Measurements from ENCODE around the gene SMAD1. TPM values are rescaled to one million over a fixed set of nuclear protein-coding genes. Genes with fewer than 3 reads are reported as not detected.

Gene SMAD1
- total RNA-seq, 1 experiment from 2014 or later: 21.1 TPM

DNA sequence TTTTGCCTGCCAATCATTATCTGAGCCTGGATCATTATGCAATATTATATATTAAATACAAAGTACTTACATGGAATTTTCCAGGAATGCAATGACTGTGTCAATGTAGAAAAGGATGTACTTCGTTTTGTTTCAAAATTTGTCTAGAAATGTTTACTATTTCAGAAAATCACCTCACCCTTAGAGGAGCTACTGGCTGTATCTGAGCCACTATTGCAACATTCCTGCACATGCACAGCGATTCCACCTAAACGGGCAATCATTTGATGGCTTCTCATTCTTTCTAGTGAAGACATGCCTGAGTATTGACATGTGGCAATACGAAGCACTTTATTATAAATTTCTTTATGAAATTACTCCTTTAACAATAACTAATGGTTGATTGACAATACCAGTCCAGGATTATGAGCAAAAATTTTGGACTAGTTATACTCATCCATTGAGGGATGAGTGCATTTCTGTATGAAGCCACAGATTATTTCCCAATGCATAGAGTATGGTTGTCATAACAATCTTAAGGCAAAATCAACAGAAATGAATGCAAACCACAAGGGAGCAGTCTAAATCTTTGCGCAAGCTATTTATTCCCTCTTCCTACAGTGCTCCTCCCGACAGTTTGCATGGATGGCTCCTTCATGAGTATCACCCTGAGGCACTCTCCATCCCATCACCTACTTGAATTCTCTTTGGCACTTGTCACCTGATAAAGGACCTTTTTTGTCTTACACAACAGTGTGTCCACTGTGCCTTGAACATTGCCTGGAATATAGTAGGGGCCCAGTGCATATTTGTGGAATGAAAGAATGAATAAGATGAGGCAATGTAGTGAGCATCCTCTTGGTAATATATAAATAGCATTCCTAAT lies 101.8 kb downstream of the SMAD1 start:
- H2AK5ac ChIP-seq (ENCODE audit: insufficient read length, low read length): no peak overlapping the region
- no peak overlapping the region for H2BK20ac ChIP-seq (ENCODE audit: low read depth, low read length, poor library complexity, severe bottlenecking)
- no peak overlapping the region for H3K27ac ChIP-seq (ENCODE audit: insufficient read length, low read depth, low read length)
- no peak overlapping the region for H2BK120ac ChIP-seq (ENCODE audit: low read depth, low read length, poor library complexity, severe bottlenecking)
- Mint-ChIP-seq H3K9me3 (peaks cover 6 to 7% of the 10 kb centered on the region in 2 experiments; a peak in 4 of 5 replicates), H3K4me3 (no peak overlapping the region), H3K27me3 (ENCODE audit: low read depth) (no peaks in the 10 kb centered on the region), H3K4me1 (peaks cover 6% of the 10 kb centered on the region in 2 experiments), H3K27ac (no peak overlapping the region), H3K36me3 (ENCODE audit: insufficient read depth in 1 of 3, low read depth in 3 of 3) (peaks cover 0 to 3% (median 0%) of the 10 kb centered on the region in 3 experiments; a peak in 1 of 7 replicates)
- H3K4me1 ChIP-seq (ENCODE audit: insufficient read depth, low read length): no peaks in the 10 kb centered on the region; the same call in 1 of the 2 replicates
- H3K18ac ChIP-seq (ENCODE audit: insufficient read length, low read depth, low read length): no peak overlapping the region
- H4K5ac ChIP-seq (ENCODE audit: insufficient read length, low read depth, low read length): no peak overlapping the region
- no peaks in the 10 kb centered on the region for H3K23me2 ChIP-seq (ENCODE audit: insufficient read length, low read depth, low read length, poor library complexity, severe bottlenecking)
- no peaks in the 10 kb centered on the region for H3K79me1 ChIP-seq (ENCODE audit: insufficient read depth, low read depth, low read length, poor library complexity, severe bottlenecking)
- no peaks in the 10 kb centered on the region for H3K9me3 ChIP-seq (ENCODE audit: control insufficient read depth, low read depth, low read length)
- no peak overlapping the region for H3K9ac ChIP-seq (ENCODE audit: extremely low read depth, insufficient read length, low read length)
- no peak overlapping the region for H3T11ph ChIP-seq (ENCODE audit: low read length)
- no peak overlapping the region for H2BK15ac ChIP-seq (ENCODE audit: low read depth, low read length)
- DNase-seq: no peak
- no peak overlapping the region for H2BK5ac ChIP-seq (ENCODE audit: insufficient read length, low read length)
- no peak overlapping the region for H3K14ac ChIP-seq (ENCODE audit: insufficient read depth, low read length)
- no peak overlapping the region for H2AFZ ChIP-seq (ENCODE audit: low read length)
- H3K4me2 ChIP-seq (ENCODE audit: insufficient read depth, insufficient read length, low read length): no peak overlapping the region
- no peak overlapping the region for H3K23ac ChIP-seq (ENCODE audit: insufficient read length, low read depth, low read length)
- no peak overlapping the region for H4K8ac ChIP-seq (replicated peaks; ENCODE audit: insufficient read length, low read depth, low read length)
- H3K27me3 ChIP-seq (ENCODE audit: insufficient read depth, low read length): no peaks in the 10 kb centered on the region
- H4K91ac ChIP-seq (ENCODE audit: insufficient read length, low read depth, low read length): no peak overlapping the region
- H3K4ac ChIP-seq (ENCODE audit: low read depth, low read length): no peak overlapping the region
- H2BK12ac ChIP-seq (ENCODE audit: insufficient read length, low read depth, low read length): no peak overlapping the region
- no peak for TF ChIP-seq CTCF (conservative IDR thresholded peaks at IDR 0.05)
- H3K79me2 ChIP-seq (ENCODE audit: insufficient read depth, low read length): no peaks in the 10 kb centered on the region
- H3K56ac ChIP-seq (ENCODE audit: insufficient read length, low read depth, low read length): no peak overlapping the region
- no CpG with 5 or more reads among the region's 6 CpGs for WGBS (ENCODE audit: extremely low coverage, insufficient read length, low lambda C conversion rate)
- H4K20me1 ChIP-seq (ENCODE audit: control insufficient read depth, insufficient read depth, insufficient read length): no peaks in the 10 kb centered on the region
